Transverse colon (tissue), 4 donors: ENCODE results near the gene IER5L.

Source experiments
- EP300 ChIP-seq: sonication (generic); formaldehyde crosslinking; IDR thresholded peaks from one replicate; pipeline ENCODE4 v1.6.1; 2017; ENCODE audit warnings: antibody characterized with exemption, low read depth
- POLR2A ChIP-seq: fragments of 450-650 bp; IDR thresholded peaks from one replicate; pipeline ENCODE4 v1.6.1; 2016; ENCODE audit warnings: antibody characterized with exemption, mild to moderate bottlenecking, moderate library complexity
- POLR2AphosphoS5 ChIP-seq, 3 donors: sonication (generic); formaldehyde crosslinking; IDR thresholded peaks; one replicate each; pipeline ENCODE4 v1.6.1; 2016; ENCODE audit warnings: antibody characterized with exemption in 3 of 3
- TF ChIP-seq, protein P1 (sequence below), 5 experiments: fragments of 200-600 bp in 3 of 5; fragments of 450-650 bp in 2 of 5; sonication (generic) in 3 of 5; IDR thresholded peaks; 1 replicate in 2 of 5; 2 replicates in 3 of 5; pipeline ENCODE4 v1.5.1; 2016 to 2017; ENCODE audit warnings: antibody characterized with exemption in 5 of 5, inconsistent platforms in 3 of 5, mild to moderate bottlenecking in 2 of 5, moderate library complexity in 1 of 5

GRCh38 chr9:129222819-129223218, 44.8 kb upstream of the IER5L start:
- TF ChIP-seq POLR2A: no peak
- TF ChIP-seq, protein P1, sequence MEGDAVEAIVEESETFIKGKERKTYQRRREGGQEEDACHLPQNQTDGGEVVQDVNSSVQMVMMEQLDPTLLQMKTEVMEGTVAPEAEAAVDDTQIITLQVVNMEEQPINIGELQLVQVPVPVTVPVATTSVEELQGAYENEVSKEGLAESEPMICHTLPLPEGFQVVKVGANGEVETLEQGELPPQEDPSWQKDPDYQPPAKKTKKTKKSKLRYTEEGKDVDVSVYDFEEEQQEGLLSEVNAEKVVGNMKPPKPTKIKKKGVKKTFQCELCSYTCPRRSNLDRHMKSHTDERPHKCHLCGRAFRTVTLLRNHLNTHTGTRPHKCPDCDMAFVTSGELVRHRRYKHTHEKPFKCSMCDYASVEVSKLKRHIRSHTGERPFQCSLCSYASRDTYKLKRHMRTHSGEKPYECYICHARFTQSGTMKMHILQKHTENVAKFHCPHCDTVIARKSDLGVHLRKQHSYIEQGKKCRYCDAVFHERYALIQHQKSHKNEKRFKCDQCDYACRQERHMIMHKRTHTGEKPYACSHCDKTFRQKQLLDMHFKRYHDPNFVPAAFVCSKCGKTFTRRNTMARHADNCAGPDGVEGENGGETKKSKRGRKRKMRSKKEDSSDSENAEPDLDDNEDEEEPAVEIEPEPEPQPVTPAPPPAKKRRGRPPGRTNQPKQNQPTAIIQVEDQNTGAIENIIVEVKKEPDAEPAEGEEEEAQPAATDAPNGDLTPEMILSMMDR (IDR thresholded peaks at IDR 0.05): no peak
- TF ChIP-seq POLR2AphosphoS5 (IDR thresholded peaks at IDR 0.05): no peak
- no peak for TF ChIP-seq EP300
